Measurements from ENCODE around the gene SLCO3A1.

DNA sequence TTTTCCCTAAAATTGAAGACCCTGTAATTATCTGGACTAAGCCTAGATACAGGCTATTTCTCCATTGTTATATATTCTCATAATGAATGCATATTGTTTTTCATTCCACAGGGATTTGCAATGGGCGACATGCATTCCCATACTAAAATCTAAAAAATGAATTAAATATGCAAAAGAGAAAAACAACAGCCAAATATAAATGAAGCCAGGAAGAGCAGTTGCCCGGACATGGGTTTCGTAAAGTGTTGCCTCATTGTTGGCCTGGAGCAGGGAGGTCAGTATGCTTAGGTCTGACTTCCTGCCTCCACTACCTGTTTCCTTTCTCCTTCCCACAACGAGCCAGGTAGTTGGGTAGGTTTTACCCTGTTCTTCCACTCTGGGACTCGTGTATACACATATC, 27.1 kb upstream of the SLCO3A1 start:
- no peak for TF ChIP-seq POLR2A (IDR thresholded peaks at IDR 0.05)
- TF ChIP-seq, protein P1, sequence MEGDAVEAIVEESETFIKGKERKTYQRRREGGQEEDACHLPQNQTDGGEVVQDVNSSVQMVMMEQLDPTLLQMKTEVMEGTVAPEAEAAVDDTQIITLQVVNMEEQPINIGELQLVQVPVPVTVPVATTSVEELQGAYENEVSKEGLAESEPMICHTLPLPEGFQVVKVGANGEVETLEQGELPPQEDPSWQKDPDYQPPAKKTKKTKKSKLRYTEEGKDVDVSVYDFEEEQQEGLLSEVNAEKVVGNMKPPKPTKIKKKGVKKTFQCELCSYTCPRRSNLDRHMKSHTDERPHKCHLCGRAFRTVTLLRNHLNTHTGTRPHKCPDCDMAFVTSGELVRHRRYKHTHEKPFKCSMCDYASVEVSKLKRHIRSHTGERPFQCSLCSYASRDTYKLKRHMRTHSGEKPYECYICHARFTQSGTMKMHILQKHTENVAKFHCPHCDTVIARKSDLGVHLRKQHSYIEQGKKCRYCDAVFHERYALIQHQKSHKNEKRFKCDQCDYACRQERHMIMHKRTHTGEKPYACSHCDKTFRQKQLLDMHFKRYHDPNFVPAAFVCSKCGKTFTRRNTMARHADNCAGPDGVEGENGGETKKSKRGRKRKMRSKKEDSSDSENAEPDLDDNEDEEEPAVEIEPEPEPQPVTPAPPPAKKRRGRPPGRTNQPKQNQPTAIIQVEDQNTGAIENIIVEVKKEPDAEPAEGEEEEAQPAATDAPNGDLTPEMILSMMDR (IDR thresholded peaks at IDR 0.05), result no peak
